Left ventricle myocardium inferior (tissue), 1 donor: ENCODE results near the gene ST3GAL3. TPM values are rescaled to one million over a fixed set of nuclear protein-coding genes. Genes with fewer than 3 reads are reported as not detected.

ENCODE experiments used
- DNase-seq: peaks from one replicate; pipeline ENCODE4 v3.0.0-alpha.2; 2020
- H3K27ac ChIP-seq: fragments of 200-600 bp; replicated peaks from 2 replicates; pipeline ENCODE4 v1.8.0; 2021
- H3K27me3 ChIP-seq: fragments of 200-600 bp; 2 replicates; pipeline ENCODE4 v1.8.0; 2021; ENCODE audit warnings: low read depth
- H3K36me3 ChIP-seq: fragments of 200-600 bp; 2 replicates; pipeline ENCODE4 v1.8.0; 2021
- H3K4me1 ChIP-seq: fragments of 200-600 bp; 2 replicates; pipeline ENCODE4 v1.8.0; 2021
- H3K4me3 ChIP-seq: fragments of 200-600 bp; 2 replicates; pipeline ENCODE4 v1.8.0; 2021; ENCODE audit warnings: mild to moderate bottlenecking, moderate library complexity
- H3K9me3 ChIP-seq: fragments of 200-600 bp; replicated peaks from 2 replicates; pipeline ENCODE4 v1.8.0; 2021
- CTCF ChIP-seq: fragments of 200-600 bp; IDR thresholded peaks from 2 replicates; pipeline ENCODE4 v1.8.0; 2021; ENCODE audit warnings: antibody characterized with exemption, mild to moderate bottlenecking, borderline replicate concordance
- intact Hi-C: fragments of 100-400 bp; cut with micrococcal nuclease; formaldehyde crosslinking; loops from one replicate; pipeline ENCODE4 v1.11.0; 2022
- total RNA-seq: library from RNA; stranded (reverse); fragmentation: NEBNext Ultra II Directional; extraction: Animal tissue kit (Norgen Biotek cat#: 25700); gene quantifications from one replicate; pipeline ENCODE4 v1.2.1, GENCODE V29; 2021
- donor health status: DM: no; HTN: yes; CAD: no; lungs with severe emphysema.

Gene ST3GAL3
- total RNA-seq, 1 donor from 2014 or later: 29.9 TPM

GRCh38 chr1:43678940-43679339 lies 28.4 kb upstream of the ST3GAL3 start:
- H3K4me3 ChIP-seq: no peak overlapping the region
- no peak for TF ChIP-seq CTCF
- peaks cover 86% of the 10 kb centered on the region for H3K36me3 ChIP-seq
- intact Hi-C loops: no loop called here
- H3K9me3 ChIP-seq: no peaks in the 10 kb centered on the region
- no peaks in the 10 kb centered on the region for H3K4me1 ChIP-seq
- no peak overlapping the region for H3K27ac ChIP-seq
- no peak for DNase-seq
- no peaks in the 10 kb centered on the region for H3K27me3 ChIP-seq

DNA sequence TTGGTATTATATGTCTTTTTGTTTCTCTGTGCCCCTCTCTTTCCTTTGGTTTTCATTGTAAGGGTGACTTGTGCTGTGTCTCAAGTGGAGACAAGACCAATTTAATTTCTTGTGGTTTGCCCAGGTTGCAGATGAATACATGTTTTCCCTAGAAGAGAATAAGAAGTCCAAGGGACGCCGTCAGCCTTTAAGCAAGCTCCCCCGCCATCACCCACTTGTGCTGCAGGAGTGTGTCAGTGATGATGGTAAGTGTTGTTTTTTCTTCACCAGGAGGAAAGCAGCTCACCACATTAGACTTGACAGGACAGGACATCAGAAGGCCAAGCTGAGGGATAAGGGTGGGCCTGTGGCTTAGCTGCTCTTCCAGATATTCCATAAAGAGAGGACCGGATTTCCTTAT lies 23.8 kb upstream of the ST3GAL3 start:
- no peak overlapping the region for H3K27ac ChIP-seq
- intact Hi-C loops: no loop called here
- peaks cover 94% of the 10 kb centered on the region for H3K36me3 ChIP-seq
- no peak overlapping the region for H3K4me3 ChIP-seq
- H3K9me3 ChIP-seq: no peaks in the 10 kb centered on the region
- no peak for TF ChIP-seq CTCF
- H3K27me3 ChIP-seq: no peaks in the 10 kb centered on the region
- peaks cover 8% of the 10 kb centered on the region for H3K4me1 ChIP-seq
- DNase-seq: no peak

GRCh38 chr1:43686801-43687200 lies 20.5 kb upstream of the ST3GAL3 start:
- no peak overlapping the region for H3K27ac ChIP-seq
- no peak overlapping the region for H3K4me3 ChIP-seq
- no peaks in the 10 kb centered on the region for H3K27me3 ChIP-seq
- H3K4me1 ChIP-seq: peaks cover 8% of the 10 kb centered on the region
- no peak for DNase-seq
- TF ChIP-seq CTCF: no peak
- H3K36me3 ChIP-seq: peaks cover 97% of the 10 kb centered on the region
- intact Hi-C loops: no loop called here
- no peaks in the 10 kb centered on the region for H3K9me3 ChIP-seq

- no peak overlapping the region for H3K27ac ChIP-seq
- peaks cover 8% of the 10 kb centered on the region for H3K4me1 ChIP-seq
- no peaks in the 10 kb centered on the region for H3K9me3 ChIP-seq
- TF ChIP-seq CTCF: no peak
- no peaks in the 10 kb centered on the region for H3K27me3 ChIP-seq
- peak; percentile 32 for DNase-seq
- H3K4me3 ChIP-seq: no peak overlapping the region
- H3K36me3 ChIP-seq: peaks cover 97% of the 10 kb centered on the region
- intact Hi-C loops: no loop called here
Measured at GRCh38 chr1:43687301-43688108, 19.8 kb upstream of the ST3GAL3 start.

DNA sequence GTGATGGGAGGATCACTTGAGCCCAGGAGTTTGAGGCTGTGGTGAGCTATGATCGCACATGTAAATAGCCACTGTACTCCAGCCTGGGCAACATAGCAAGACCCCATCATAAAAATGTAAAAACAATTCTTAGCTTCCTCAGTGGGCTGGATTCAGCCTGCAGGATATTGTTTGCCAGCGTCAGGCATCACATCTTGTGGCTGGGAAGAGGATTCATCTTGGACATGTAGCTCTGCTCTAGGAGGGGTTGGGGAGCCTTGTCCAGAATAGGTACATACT lies 19.3 kb upstream of the ST3GAL3 start:
- Histone ChIP-seq H3K4me1 (peaks cover 8% of the 10 kb centered on the region), H3K27ac (no peak overlapping the region), H3K4me3 (no peak overlapping the region), H3K9me3 (no peaks in the 10 kb centered on the region), H3K27me3 (no peaks in the 10 kb centered on the region), H3K36me3 (peaks cover 97% of the 10 kb centered on the region)
- intact Hi-C loops: no loop called here
- no peak for TF ChIP-seq CTCF
- DNase-seq: no peak

DNA sequence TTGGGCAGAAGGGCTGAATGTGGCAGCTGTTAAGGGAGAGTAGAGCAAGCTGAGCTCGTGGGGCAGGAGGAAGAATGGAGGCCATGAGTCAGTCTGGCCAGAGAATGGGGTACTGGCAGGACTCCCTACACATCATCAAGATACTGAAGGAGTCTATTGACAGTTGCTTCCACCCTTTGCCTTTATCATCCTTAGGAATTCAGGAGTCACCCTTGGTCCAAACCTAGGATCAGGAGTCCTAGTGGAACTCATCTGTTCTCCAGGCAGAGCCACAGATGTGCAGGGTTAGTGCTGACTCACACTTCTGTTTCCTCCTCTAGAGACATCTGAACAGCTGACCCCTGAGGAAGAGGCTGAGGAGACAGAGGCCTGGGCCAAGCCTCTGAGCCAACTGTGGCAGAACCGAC lies 18.7 kb upstream of the ST3GAL3 start:
- Histone ChIP-seq H3K9me3 (no peaks in the 10 kb centered on the region), H3K4me3 (no peak overlapping the region), H3K4me1 (peaks cover 8% of the 10 kb centered on the region), H3K27me3 (no peaks in the 10 kb centered on the region), H3K27ac (no peak overlapping the region), H3K36me3 (peaks cover 97% of the 10 kb centered on the region)
- intact Hi-C loops: no loop called here
- TF ChIP-seq CTCF: no peak
- DNase-seq: no peak
